SK-N-SH (cell line): Measurements from ENCODE around the gene LHFPL6. TPM values are rescaled to one million over a fixed set of nuclear protein-coding genes. Genes with fewer than 3 reads are reported as not detected.

ENCODE experiments used
- CTCF ChIA-PET: fragments of 300-600, 350-600 bp; formaldehyde crosslinking; extraction: SDS; loops from one replicate; lab custom pipeline; 2021; lab: Yijun Ruan, JAX
- POLR2A ChIA-PET: fragments of 350-600 bp; sonication (Branson Sonifier 250); formaldehyde crosslinking; extraction: SDS; loops from one replicate; lab custom pipeline; 2020; ENCODE audit warnings: antibody characterized with exemption, inconsistent platforms; lab: Yijun Ruan, JAX
- DNase-seq: peaks from one replicate; pipeline ENCODE4 v3.0.0; 2012
- H2AFZ ChIP-seq: fragments of 200-600 bp; sonication (generic); 2 replicates; pipeline ENCODE4 v1.8.1; 2016; ENCODE audit warnings: antibody characterized with exemption, mild to moderate bottlenecking, low read depth
- H3F3A ChIP-seq: fragments of 200-600 bp; sonication (generic); replicated peaks from 2 replicates; pipeline ENCODE3; 2016; ENCODE audit warnings: antibody characterized with exemption, mild to moderate bottlenecking; ENCODE audit not compliant: insufficient read depth
- H3K27ac ChIP-seq, 2 experiments: fragments of 200-500 bp in 1 of 2; fragments of 200-600 bp in 1 of 2; sonication (Bioruptor generic) in 1 of 2; sonication (generic), shearing (Covaris generic) in 1 of 2; 2 replicates each; pipeline versions ENCODE4 v1.5.1 to v1.6.1; 2014 to 2016; ENCODE audit warnings: low read depth in 2 of 2, inconsistent platforms in 1 of 2, low read length in 1 of 2, mild to moderate bottlenecking in 1 of 2, mixed read lengths in 1 of 2
- H3K27me3 ChIP-seq: fragments of 200-600 bp; sonication (generic), shearing (Covaris generic); 2 replicates; pipeline ENCODE4 v1.6.1; 2016; ENCODE audit warnings: mixed run types; ENCODE audit not compliant: insufficient read depth
- H3K36me3 ChIP-seq, 2 experiments: fragments of 200-500 bp in 1 of 2; fragments of 200-600 bp in 1 of 2; sonication (Bioruptor generic) in 1 of 2; sonication (generic) in 1 of 2; replicated peaks in 1 of 2; 2 replicates each; pipeline versions ENCODE3 to v1.5.1; 2014 to 2016; ENCODE audit warnings: low read length in 1 of 2, mild to moderate bottlenecking in 1 of 2; ENCODE audit not compliant: insufficient read depth in 2 of 2, control insufficient read depth in 1 of 2
- H3K4me1 ChIP-seq, 2 experiments: fragments of 200-500 bp in 1 of 2; fragments of 200-600 bp in 1 of 2; sonication (Bioruptor generic) in 1 of 2; sonication (generic), shearing (Covaris generic) in 1 of 2; 2 replicates each; pipeline versions ENCODE4 v1.5.1 to v1.6.1; 2014 to 2016; ENCODE audit warnings: low read depth in 1 of 2, low read length in 1 of 2, mixed run types in 1 of 2; ENCODE audit not compliant: insufficient read depth in 2 of 2, control insufficient read depth in 1 of 2
- H3K4me2 ChIP-seq: fragments of 200-600 bp; sonication (generic), shearing (Covaris generic); 2 replicates; pipeline ENCODE4 v1.6.1; 2017; ENCODE audit warnings: mixed run types
- H3K4me3 ChIP-seq, 2 experiments: fragments of 200-500 bp in 1 of 2; fragments of 200-600 bp in 1 of 2; sonication (Bioruptor generic) in 1 of 2; sonication (generic), shearing (Covaris generic) in 1 of 2; 2 replicates each; pipeline versions ENCODE4 v1.5.1 to v1.8.1; 2014 to 2016; ENCODE audit warnings: low read depth in 2 of 2, inconsistent platforms in 1 of 2, low read length in 1 of 2, mild to moderate bottlenecking in 1 of 2, mixed read lengths in 1 of 2, moderate library complexity in 1 of 2
- H3K79me2 ChIP-seq: fragments of 200-600 bp; sonication (generic); 2 replicates; pipeline ENCODE4 v1.8.1; 2017; ENCODE audit warnings: mild to moderate bottlenecking; ENCODE audit not compliant: insufficient read depth
- H3K9ac ChIP-seq: fragments of 200-600 bp; sonication (generic); 2 replicates; pipeline ENCODE4 v1.6.1; 2017; ENCODE audit warnings: mixed run types
- H3K9me2 ChIP-seq: fragments of 200-600 bp; sonication (generic); 2 replicates; pipeline ENCODE4 v1.6.1; 2017; ENCODE audit warnings: mixed run types
- H3K9me3 ChIP-seq: fragments of 200-600 bp; sonication (generic); 2 replicates; pipeline ENCODE4 v1.6.1; 2017; ENCODE audit warnings: mixed run types, mild to moderate bottlenecking, moderate library complexity
- H4K20me1 ChIP-seq: fragments of 200-600 bp; sonication (generic); 2 replicates; pipeline ENCODE4 v1.6.1; 2017; ENCODE audit warnings: mild to moderate bottlenecking, mixed run types; ENCODE audit not compliant: insufficient read depth
- CHD2 ChIP-seq: fragments of 150-350 bp; IDR thresholded peaks from 2 replicates; pipeline ENCODE4 v1.6.1; 2018; ENCODE audit warnings: low read length; ENCODE audit not compliant: partially characterized antibody
- ELF1 ChIP-seq: IDR thresholded peaks from 2 replicates; pipeline ENCODE4 v1.4.0; 2012
- EZH2phosphoT487 ChIP-seq: fragments of 200-600 bp; sonication (generic); IDR thresholded peaks from 2 replicates; pipeline ENCODE4 v1.6.1; 2017; ENCODE audit warnings: low read depth, mixed run types, mild to moderate bottlenecking, antibody characterized with exemption, moderate library complexity, borderline replicate concordance
- FOSL2 ChIP-seq: IDR thresholded peaks from 2 replicates; pipeline ENCODE4 v1.4.0; 2012; ENCODE audit warnings: low read depth, mild to moderate bottlenecking, moderate library complexity, borderline replicate concordance
- FOXM1 ChIP-seq: IDR thresholded peaks from 2 replicates; pipeline ENCODE4 v1.4.0; 2012; ENCODE audit warnings: low read depth, mild to moderate bottlenecking
- GABPA ChIP-seq: IDR thresholded peaks from 2 replicates; pipeline ENCODE4 v1.4.0; 2012; ENCODE audit warnings: low read depth, mild to moderate bottlenecking
- GATA2 ChIP-seq: sonication (generic); formaldehyde crosslinking; IDR thresholded peaks from 2 replicates; pipeline ENCODE4 v1.5.0; 2020; ENCODE audit warnings: mild to moderate bottlenecking, missing genetic modification reagents
- JUND ChIP-seq: IDR thresholded peaks from 2 replicates; pipeline ENCODE4 v1.4.0; 2012
- MEF2A ChIP-seq: IDR thresholded peaks from 2 replicates; pipeline ENCODE4 v1.4.0; 2012; ENCODE audit warnings: low read depth, borderline replicate concordance
- NFIC ChIP-seq: IDR thresholded peaks from 2 replicates; pipeline ENCODE4 v1.4.0; 2012; ENCODE audit warnings: borderline replicate concordance
- POLR2AphosphoS5 ChIP-seq: IDR thresholded peaks from 2 replicates; pipeline ENCODE4 v1.6.1; 2012; ENCODE audit warnings: low read depth, low read length
- RAD21 ChIP-seq: IDR thresholded peaks from 2 replicates; pipeline ENCODE4 v1.6.1; 2012; ENCODE audit warnings: mild to moderate bottlenecking, low read length
- RCOR1 ChIP-seq: fragments of 150-350 bp; IDR thresholded peaks from 2 replicates; pipeline ENCODE4 v1.6.1; 2017; ENCODE audit warnings: antibody characterized with exemption, low read length
- RFX5 ChIP-seq: IDR thresholded peaks from 2 replicates; pipeline ENCODE4 v1.6.1; 2012; ENCODE audit warnings: mild to moderate bottlenecking, improper control_type of control experiment, low read length
- RXRA ChIP-seq: IDR thresholded peaks from 2 replicates; pipeline ENCODE4 v1.4.0; 2012; ENCODE audit warnings: low read depth, mild to moderate bottlenecking, borderline replicate concordance
- SIN3A ChIP-seq: IDR thresholded peaks from 2 replicates; pipeline ENCODE4 v1.6.1; 2012; ENCODE audit warnings: low read depth, mild to moderate bottlenecking, low read length, moderate library complexity, borderline replicate concordance
- SMC3 ChIP-seq: IDR thresholded peaks from 2 replicates; pipeline ENCODE4 v1.6.1; 2012; ENCODE audit warnings: low read depth, low read length, improper control_type of control experiment
- TCF12 ChIP-seq: IDR thresholded peaks from 2 replicates; pipeline ENCODE4 v1.4.0; 2012
- YY1 ChIP-seq: IDR thresholded peaks from 2 replicates; pipeline ENCODE4 v1.4.0; 2012; ENCODE audit warnings: low read depth, mild to moderate bottlenecking
- WGBS: methylation state at CpG from one replicate; pipeline ENCODE4 v1.1.6; 2017; ENCODE audit warnings: low lambda C conversion rate; 5-methylcytosine and 5-hydroxymethylcytosine counted together
- polyA plus RNA-seq, 3 experiments: library from polyadenylated mRNA; depleted of rRNA; stranded (reverse); fragments of >200 nt; gene quantifications; 2 replicates each; pipeline ENCODE4 v1.2.3, GENCODE V29; 2012
- TF ChIP-seq, protein P1 (sequence below): fragments of 150-350 bp; IDR thresholded peaks from 2 replicates; pipeline ENCODE4 v1.6.1; 2017; ENCODE audit warnings: antibody characterized with exemption, low read length, low read depth, borderline replicate concordance
- TF ChIP-seq, protein P2 (sequence below): IDR thresholded peaks from 2 replicates; pipeline ENCODE4 v1.4.0; 2012; ENCODE audit warnings: low read depth, borderline replicate concordance
- TF ChIP-seq, protein P3 (sequence below): IDR thresholded peaks from 2 replicates; pipeline ENCODE4 v1.4.0; 2012; ENCODE audit warnings: low read depth
- TF ChIP-seq, protein P4 (sequence below): fragments of 150-350 bp; IDR thresholded peaks from 2 replicates; pipeline ENCODE4 v1.6.1; 2016; ENCODE audit warnings: mild to moderate bottlenecking, low read depth, low read length

Gene LHFPL6
- polyA plus RNA-seq, 1 of the 3 experiments (the other 2 are of a cell fraction): 22.2 TPM

DNA sequence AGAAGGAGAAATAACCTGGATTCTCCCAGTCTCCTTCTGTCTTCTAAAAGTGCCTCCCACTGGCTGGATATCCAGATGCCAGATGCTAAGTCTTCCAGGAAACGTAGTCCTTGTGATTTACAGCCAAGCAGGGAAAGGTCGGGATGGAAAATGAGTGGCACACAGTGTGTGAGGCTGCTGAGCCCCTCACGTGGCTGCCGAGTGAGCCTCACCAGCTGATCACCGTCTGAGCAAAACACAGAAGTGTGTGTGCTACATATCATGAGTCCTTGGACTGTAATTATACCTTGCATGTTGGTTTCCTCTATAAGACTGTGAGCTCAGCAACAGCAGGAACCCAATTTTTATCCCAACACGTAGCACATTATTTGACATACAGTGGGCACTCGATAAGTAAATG is 15.1 kb downstream of the LHFPL6 start:
- CTCF ChIA-PET: interaction anchor here (1.1 kb wide), 1 partner anchor 24 kb away, joined by 7 read pairs; no protein-coding TSS in a partner anchor
- Histone ChIP-seq H3F3A (no peaks in the 10 kb centered on the region), H3K79me2 (no peaks in the 10 kb centered on the region), H3K4me3 (no peak overlapping the region), H3K9me2 (no peaks in the 10 kb centered on the region), H3K27ac (no peak overlapping the region), H3K27me3 (no peaks in the 10 kb centered on the region), H2AFZ (no peak overlapping the region), H3K36me3 (no peaks in the 10 kb centered on the region), H3K9ac (no peak overlapping the region), H3K9me3 (no peaks in the 10 kb centered on the region), H4K20me1 (no peaks in the 10 kb centered on the region), H3K4me1 (no peaks in the 10 kb centered on the region), H3K4me2 (no peak overlapping the region)
- 87% methylated on average over 7 of the region's 7 CpGs for WGBS
- POLR2A ChIA-PET: no interaction called here
- DNase-seq: no peak
- TF ChIP-seq POLR2AphosphoS5 (no peak), CHD2 (no peak), NFIC (no peak), JUND (no peak), MEF2A (no peak), ELF1 (no peak), EZH2phosphoT487 (no peak), TCF12 (no peak)
- TF ChIP-seq, protein P1, sequence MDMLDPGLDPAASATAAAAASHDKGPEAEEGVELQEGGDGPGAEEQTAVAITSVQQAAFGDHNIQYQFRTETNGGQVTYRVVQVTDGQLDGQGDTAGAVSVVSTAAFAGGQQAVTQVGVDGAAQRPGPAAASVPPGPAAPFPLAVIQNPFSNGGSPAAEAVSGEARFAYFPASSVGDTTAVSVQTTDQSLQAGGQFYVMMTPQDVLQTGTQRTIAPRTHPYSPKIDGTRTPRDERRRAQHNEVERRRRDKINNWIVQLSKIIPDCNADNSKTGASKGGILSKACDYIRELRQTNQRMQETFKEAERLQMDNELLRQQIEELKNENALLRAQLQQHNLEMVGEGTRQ: no peak

DNA sequence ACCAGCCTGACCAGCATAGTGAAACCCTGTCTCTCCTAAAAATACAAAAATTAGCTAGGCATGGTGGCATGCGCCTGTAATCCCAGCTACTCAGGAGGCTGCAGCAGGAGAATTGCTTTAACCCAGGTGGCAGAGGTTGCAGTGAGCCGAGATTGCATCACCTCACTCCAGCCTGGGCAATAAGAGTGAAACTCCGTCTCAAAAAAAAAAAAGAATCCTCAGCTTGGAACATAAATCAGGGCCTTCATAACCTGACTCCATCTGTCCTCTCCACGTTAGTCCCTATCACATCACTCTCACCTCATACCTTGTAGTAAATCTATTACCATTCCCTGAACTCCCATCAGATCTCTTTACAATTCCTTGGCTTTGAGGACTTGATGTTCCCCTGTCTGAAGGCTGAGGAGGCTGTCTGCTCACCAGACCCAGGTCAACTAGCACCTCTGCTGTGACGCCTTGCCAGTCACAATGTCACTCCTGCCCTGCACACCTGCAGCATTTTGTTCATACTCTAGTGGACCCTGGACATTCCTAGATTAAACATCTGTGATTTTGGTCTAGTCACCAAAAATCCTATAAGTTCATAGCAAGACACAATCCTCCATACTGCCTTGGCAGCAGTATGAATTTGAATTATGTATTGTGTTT is 15.9 kb downstream of the LHFPL6 start:
- no peaks in the 10 kb centered on the region for H3K27me3 ChIP-seq
- H2AFZ ChIP-seq: no peak overlapping the region
- no peak overlapping the region for H3K27ac ChIP-seq
- POLR2A ChIA-PET: no interaction called here
- WGBS: 89% methylated on average over 5 of the region's 5 CpGs
- H3K4me1 ChIP-seq: no peaks in the 10 kb centered on the region
- no peak overlapping the region for H3K4me2 ChIP-seq
- no peaks in the 10 kb centered on the region for H3F3A ChIP-seq
- H3K9me3 ChIP-seq: no peaks in the 10 kb centered on the region
- no peaks in the 10 kb centered on the region for H3K36me3 ChIP-seq
- TF ChIP-seq GATA2 (CRISPR knock-in tag): no peak
- TF ChIP-seq RAD21: no peak
- no peak for TF ChIP-seq RCOR1
- TF ChIP-seq SMC3: no peak
- no peak for TF ChIP-seq CHD2
- TF ChIP-seq YY1: no peak
- TF ChIP-seq NFIC: no peak
- TF ChIP-seq, protein P2, sequence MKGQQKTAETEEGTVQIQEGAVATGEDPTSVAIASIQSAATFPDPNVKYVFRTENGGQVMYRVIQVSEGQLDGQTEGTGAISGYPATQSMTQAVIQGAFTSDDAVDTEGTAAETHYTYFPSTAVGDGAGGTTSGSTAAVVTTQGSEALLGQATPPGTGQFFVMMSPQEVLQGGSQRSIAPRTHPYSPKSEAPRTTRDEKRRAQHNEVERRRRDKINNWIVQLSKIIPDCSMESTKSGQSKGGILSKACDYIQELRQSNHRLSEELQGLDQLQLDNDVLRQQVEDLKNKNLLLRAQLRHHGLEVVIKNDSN: no peak
- TF ChIP-seq FOXM1: no peak
- no peak for TF ChIP-seq POLR2AphosphoS5
- no peak for TF ChIP-seq RXRA
- TF ChIP-seq SIN3A: no peak
- no peak for TF ChIP-seq RFX5
- no peak for TF ChIP-seq JUND
- no peak for TF ChIP-seq GABPA
- TF ChIP-seq FOSL2: no peak
- no peak for TF ChIP-seq MEF2A
- TF ChIP-seq, protein P3, sequence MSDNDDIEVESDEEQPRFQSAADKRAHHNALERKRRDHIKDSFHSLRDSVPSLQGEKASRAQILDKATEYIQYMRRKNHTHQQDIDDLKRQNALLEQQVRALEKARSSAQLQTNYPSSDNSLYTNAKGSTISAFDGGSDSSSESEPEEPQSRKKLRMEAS: no peak
- TF ChIP-seq, protein P4, sequence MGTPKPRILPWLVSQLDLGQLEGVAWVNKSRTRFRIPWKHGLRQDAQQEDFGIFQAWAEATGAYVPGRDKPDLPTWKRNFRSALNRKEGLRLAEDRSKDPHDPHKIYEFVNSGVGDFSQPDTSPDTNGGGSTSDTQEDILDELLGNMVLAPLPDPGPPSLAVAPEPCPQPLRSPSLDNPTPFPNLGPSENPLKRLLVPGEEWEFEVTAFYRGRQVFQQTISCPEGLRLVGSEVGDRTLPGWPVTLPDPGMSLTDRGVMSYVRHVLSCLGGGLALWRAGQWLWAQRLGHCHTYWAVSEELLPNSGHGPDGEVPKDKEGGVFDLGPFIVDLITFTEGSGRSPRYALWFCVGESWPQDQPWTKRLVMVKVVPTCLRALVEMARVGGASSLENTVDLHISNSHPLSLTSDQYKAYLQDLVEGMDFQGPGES: no peak
- TF ChIP-seq, all 33 proteins: peak for 0
- Histone ChIP-seq H3K9me2 (no peaks in the 10 kb centered on the region), H3K9ac (no peak overlapping the region), H4K20me1 (no peaks in the 10 kb centered on the region), H3K4me3 (no peak overlapping the region), H3K79me2 (no peaks in the 10 kb centered on the region)
- CTCF ChIA-PET: interaction anchor here (1.1 kb wide), 1 partner anchor 25 kb away, joined by 7 read pairs; no protein-coding TSS in a partner anchor
- no peak for DNase-seq
